HEK293T (cell line): Measurements from ENCODE around the gene BACH2.

ENCODE experiments used
- BHLHE40 ChIP-seq: fragments of 450-650 bp; IDR thresholded peaks from 2 replicates; pipeline ENCODE4 v1.6.1; 2016; ENCODE audit warnings: mild to moderate bottlenecking, moderate library complexity, borderline replicate concordance
- ELF4 ChIP-seq: fragments of 450-650 bp; IDR thresholded peaks from 2 replicates; pipeline ENCODE4 v1.6.1; 2017; ENCODE audit warnings: antibody characterized with exemption
- FOXK2 ChIP-seq: fragments of 450-650 bp; IDR thresholded peaks from 2 replicates; pipeline ENCODE4 v1.6.1; 2016; ENCODE audit warnings: mild to moderate bottlenecking
- HDGF ChIP-seq: fragments of 450-650 bp; IDR thresholded peaks from 2 replicates; pipeline ENCODE4 v1.6.1; 2017; ENCODE audit warnings: antibody characterized with exemption, borderline replicate concordance
- L3MBTL2 ChIP-seq: fragments of 450-650 bp; conservative IDR thresholded peaks from 2 replicates; pipeline ENCODE4 v1.6.1; 2016; ENCODE audit warnings: mild to moderate bottlenecking
- TARDBP ChIP-seq: fragments of 450-650 bp; IDR thresholded peaks from 2 replicates; pipeline ENCODE4 v1.6.1; 2016

GRCh38 chr6:90315986-90316385, 19.3 kb upstream of the BACH2 start:
- TF ChIP-seq TARDBP (no peak), FOXK2 (no peak), ELF4 (no peak), L3MBTL2 (no peak), HDGF (no peak), BHLHE40 (no peak)
